ELF-1 (cell line): Measurements from ENCODE around the gene HHLA2.

Experiments
- DNase-seq: peaks from one replicate; pipeline ENCODE4 v3.0.0-alpha.2; 2016; ENCODE audit warnings: low read depth, low spot score

The HHLA2 gene

DNA sequence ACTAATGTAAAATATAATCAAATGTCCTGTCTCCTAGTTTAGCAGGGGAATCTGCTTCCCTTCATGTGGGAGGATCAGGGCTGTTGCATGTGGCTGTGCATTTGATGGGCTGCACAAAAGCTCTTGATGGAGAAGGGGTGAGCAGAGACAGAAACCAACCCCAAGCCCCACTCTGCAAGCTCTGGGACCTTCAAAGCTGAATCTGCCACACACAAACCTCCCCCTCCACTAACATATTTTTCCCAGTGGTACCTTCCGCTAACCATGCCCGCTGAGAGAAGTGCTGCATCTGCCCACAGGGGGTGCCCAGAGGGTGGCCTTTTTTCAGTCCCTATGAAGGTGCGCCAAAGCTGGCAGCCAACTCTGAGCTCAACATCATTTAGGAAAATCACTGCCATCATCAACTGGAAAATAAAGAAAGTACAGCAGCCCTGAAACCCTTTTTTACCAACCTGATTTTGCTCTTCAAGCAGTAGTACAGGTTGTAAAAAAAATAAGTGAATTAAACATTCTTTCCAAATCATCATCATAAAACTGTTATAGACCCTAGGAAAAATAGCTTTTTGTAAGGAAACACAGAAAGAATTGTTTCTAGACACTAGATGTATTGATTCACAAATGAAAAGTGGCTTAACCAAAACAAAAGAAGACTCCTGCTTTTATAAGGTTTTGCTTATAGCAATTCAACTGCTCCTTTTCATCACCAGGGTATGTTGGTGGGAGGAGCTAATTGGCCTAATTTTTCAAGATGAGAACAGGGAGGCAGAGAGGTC lies 97.0 kb downstream of the HHLA2 start:
- no peak for DNase-seq

DNA sequence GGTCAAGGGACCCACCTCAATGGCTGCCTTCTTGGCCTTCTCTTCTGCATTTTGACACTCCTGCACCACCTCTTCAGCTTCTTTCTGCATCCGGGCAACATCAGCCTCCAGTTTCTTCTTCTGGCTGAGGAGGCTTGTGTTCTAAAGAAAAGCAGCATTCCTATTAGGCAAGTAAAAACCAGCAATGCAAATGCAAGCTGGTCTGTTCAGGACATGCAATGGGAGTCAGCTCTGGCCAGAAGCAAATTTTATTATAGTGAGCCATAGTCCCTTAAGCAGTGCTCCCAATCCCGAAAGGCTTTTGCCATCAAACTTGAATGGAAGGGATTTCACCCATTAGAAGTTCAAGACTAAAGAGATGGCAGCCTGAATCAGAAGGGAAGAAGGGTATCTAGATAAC lies 97.7 kb downstream of the HHLA2 start:
- no peak for DNase-seq

DNA sequence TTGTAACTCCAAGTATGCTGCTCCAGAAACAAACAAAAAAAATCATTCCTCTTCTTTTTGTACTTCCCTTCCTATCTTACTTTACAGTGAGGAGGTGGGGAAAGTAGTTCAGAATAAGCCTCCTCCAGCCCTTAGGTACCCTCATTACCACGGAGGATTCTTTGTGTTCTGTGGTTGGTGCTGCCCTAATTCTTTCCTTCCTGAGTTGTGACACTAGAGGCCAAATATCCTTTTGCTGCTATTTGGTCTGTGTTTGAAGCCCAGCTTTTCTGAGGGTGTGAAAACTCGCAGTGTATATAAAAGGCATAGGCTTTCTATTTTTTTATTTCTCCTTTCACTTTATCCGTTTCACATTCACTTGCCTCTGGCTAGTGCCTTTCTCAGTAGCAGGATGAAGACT lies 98.2 kb downstream of the HHLA2 start:
- DNase-seq: no peak

DNA sequence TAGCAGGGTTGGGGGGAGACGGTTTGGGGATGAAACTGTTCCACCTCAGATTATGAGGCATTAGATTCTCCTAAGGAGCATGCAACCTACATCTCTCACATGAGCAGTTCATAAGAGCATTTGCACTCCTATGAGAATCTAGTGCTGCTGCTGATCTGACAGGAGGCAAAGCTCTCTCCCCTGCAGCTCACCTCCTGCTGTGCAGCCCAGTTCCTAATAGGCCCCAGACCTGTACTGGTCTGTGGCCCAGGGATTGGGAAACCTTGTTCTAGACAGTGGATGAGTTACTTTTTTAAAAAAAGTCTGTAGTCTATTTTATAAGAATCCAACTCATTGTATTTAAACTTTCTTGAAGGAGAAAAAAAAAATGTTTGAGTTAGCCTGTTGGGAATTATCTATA lies 100.0 kb downstream of the HHLA2 start:
- no peak for DNase-seq

DNA sequence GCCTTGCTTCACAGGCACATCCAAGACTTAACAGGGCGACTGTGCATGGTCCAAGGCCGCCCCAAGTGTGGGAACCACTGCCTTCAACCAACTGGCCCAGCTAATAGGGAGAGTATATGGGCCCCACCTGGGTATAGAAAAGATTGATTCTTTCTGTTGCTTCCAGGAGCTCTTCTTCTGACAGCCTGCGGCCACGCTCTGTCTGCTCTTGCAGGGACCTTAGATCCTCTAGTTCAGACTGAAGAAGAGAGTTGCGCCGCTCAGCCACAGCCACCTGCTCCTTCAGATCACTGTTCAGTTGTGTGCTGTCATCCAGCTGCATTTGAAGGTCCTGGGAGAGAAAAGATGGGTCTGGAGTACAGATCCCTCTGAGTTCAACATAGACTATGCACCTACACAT lies 102.2 kb downstream of the HHLA2 start:
- DNase-seq: no peak

DNA sequence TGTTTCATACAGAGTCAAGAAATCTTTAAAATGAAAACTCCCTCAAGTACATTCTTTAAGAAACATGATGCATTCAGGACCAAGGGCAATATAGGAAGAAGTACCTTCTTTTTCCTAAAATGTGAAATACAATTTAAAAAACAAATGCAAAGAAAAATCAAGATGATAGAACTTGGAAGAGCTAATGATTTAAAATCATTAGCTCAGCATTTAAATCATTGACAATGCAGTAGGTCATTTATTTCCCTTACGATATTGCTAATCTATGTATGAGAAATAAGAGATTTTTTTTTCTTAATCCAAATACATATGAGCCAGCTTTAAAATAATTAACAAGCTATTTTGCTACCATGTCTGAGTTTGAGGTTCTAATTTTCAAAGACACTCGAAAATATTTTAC lies 105.5 kb downstream of the HHLA2 start:
- no peak for DNase-seq

DNA sequence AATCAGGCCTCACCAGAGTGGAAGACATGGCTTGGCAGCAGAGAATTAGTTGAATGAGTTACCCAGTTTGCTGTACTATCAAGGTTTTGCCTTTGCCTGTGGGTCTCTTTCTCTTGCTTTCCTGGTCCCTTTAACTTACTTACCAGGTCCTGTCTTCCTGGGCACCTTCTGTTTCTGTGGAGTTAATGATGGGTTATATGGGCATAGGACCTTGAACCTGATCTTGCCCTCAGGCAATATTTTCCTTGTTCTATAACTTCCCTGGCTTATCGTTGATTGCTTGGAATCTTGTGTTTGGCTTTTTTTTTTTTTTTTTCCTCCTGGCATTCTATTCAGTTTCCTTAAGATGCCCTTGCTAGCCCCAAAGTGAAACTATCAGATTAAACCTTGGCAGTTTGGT lies 106.8 kb downstream of the HHLA2 start:
- no peak for DNase-seq

DNA sequence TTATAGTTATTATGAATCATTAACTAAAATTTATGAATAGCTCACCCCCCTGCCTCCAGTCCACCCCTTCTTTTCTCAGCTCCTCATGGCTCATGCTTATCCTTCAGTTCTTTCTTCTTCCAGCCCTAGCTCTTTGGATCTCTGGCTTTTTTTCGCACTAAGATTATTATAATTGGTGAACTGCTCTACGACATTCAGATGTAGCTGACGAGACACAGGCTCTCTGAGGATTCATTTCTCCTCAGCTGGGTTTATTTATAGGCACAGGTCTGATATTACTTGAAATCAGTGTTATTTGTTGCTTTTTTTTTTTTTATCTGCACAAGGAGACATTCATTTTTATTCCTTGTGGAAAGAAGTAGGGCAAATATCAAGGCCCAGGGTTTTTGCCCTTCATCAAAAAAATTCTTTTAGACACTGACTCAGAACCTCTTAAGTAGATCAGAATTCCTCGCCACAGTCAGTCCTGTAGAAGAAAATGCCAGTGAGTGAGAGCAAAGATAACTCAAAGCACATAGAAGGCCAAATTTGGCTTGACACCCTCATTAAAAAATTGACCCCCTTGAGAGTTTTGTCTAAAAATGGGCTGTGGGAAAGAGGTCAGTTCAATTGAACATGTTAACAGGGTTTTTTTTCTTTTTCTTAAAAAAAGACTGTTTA lies 107.5 kb downstream of the HHLA2 start:
- no peak for DNase-seq

DNA sequence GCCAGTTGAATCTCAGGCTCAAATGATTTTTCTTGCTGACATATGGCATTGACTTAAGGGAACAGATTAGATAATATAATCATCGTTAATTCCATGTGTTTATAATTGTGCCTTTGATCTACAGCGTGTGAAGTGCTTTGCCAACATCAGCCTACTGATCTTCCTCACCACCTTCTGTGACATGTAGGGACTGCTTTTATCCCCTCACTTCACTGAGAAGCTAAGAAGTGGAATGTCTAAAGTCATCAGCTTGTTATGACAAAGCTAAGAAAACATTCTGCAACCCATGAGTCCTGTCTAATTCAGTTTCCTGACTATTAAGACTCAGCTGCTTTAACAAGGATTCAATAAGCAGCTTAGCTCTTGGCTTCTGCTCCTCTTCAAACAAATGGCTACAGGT lies 108.0 kb downstream of the HHLA2 start:
- DNase-seq: no peak

DNA sequence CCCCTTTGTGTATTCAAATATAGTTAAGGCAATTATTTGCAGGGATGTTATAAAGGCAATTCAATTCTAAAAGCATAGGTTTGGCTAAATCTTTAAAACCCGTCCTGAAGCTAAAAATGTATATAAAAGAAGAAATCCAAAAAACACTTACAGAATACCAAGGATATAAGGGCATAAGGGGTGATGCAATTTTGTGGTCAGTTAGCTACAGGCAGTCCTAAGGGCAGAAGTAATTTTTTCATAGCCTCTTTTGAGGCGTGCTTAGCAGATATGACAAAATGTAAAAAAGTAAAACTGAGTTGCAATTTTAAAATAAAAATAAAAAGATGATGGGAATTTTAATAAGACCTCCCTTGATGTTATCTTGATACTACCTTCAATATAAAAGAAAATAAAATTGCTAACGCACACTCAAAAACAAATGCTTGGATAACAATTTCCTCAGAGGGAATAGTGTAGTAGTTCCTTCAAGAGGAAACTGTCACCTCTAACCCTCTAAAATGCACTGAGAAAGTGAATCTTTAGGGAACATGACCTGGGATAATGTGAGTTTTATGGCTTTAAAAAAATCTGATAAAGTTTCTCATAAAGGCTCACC lies 109.8 kb downstream of the HHLA2 start:
- no peak for DNase-seq

DNA sequence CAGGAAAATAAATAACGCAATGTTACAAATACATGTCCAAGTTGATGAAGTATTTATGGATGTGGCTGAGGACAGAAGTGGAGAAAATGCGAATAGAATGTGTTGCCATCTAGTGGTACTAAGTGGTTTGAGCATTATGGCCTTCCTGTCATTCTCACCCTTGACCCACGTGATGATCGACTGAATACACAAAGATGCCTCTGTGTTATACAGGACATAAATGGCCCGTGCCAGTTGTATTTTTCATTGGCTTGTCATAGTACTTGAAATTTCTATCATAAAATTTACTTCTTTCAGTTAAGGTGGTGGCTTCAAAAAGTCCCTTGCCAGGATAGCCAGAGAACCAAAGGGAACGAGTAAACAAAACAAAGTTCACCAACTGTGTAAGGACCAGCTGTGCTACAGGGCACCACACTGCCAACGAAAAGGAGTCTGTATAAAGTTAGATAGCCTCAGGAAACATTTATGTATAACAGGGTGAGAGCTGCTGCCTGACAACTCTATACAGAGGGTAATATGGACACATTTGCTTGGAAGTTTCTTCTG lies 110.4 kb downstream of the HHLA2 start:
- DNase-seq: peak; percentile 30

DNA sequence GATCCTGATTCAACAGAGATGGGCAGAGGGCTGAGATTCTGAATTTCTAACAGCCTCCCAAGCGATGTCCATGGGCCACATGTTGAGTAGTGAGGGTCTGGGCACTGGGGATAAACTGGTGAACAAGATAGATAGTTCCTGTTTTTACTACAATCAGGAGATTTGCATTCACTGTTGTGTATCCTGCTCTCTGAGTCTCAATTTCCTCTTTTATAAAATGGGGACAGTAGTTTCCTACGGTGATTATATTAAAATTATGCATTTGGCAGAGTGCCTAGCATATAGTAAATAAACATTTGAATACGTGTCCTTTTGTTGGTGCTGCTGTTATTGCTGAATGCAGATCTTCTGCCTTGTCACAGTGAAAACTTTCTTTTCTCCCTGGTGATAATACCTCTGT lies 111.5 kb downstream of the HHLA2 start:
- DNase-seq: no peak

DNA sequence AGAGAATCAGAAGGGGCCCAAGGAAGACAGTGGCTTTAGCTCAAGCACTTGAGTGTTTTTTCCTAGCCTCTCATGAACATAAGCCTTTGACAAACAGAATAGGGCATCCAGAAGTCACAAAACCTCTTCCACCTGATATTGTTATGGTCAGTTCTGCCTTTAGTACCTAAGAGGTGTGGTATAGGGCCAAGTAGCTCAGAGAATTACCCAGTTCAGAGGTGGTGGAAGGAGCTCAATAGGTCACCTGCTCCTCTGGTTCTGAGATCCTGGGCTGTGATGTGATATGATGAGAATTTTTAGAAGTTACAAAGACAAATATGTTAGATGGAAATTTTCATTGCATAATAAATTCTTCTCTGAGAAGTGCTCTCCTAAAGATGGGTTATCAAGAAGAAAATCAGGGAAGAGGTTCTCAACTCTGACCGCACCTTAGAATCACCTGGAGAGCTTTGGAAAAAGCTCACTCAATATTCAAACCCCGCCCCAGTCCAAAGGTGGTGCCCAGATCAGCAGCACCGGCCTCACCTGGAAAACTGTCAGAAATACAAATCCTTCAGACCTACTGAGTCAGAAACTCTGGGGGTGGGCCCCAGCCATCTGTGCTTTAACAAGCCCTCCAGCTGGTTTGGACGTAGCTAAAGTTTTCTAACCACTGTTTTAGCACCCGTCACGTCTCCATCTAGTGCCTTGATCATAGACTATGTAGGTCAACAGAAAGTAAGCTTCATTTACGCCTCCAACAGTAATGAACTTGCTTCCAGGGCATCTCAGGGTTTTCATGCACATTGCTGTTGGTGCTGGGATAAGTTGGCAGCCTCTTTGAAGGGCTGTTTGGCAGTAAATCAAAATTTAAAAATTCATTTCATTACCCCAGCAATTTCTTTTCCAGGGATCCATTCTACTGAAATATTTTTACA lies 112.8 kb downstream of the HHLA2 start:
- DNase-seq: no peak

DNA sequence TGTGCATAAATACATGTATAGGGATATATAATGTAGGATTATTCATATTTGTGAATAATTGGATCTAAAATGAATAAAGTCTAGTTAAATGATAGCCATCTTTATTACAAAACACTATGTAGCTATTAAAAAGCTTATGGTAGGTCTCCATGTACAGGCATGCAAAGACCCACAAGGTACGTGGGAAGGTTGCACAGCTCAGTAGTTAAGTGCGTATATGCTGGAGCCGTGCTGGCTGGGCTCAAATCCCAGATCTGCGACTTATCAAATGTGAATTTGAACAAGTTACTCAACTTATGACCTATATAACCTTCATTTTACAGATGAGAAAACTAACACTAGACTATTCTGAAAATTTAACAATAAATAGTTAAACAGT lies 113.4 kb downstream of the HHLA2 start:
- no peak for DNase-seq

DNA sequence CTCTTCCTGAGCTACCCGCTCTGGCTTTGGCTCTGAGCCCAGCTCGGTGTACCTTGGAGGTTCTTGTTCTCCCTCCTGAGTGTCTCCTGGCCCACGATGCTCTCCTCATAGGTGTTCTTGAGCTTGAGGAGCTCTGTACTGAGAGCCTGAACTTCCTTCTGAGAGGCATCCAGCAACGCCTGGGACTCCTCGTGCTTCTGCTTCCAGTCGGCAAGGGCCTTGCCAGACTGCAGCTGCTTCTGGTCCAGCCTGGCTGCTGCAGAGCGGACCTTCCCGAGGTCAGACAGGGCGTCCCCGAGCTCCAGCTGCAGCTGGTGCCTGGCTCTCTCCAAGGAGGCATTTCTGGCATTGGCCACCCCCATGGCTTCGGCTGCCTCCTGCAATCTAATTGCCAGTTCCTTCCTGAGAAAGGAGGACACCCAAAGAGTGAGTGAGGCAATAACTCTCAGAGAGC lies 114.2 kb downstream of the HHLA2 start:
- no peak for DNase-seq

DNA sequence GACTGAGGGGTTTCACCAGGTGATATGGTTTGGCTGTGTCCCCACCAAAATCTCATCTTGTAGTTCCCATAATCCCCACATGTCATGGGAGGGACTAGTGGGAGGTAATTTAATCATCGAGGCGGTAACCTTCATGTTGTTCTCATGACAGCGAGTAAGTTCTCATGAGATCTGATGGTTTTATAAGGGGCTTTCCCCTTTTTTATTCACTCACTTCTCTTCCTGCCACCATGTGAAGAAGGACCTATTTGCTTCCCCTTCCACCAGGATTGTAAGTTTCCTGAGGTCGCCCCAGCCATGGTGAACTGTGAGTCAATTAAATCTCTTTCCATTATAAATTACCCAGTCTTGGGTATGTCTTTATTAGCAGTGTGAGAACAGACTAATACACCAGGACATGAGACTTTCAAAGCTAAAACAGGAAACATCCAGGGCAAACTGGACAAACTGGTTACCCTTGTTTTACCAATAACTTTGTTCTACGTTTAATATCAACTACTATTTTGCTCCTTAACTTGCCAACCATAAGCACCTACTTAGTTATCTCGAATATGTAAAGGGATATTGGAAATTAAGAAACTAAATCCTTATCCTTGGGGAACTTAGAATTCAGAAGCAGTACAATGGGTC lies 115.9 kb downstream of the HHLA2 start:
- DNase-seq: no peak

DNA sequence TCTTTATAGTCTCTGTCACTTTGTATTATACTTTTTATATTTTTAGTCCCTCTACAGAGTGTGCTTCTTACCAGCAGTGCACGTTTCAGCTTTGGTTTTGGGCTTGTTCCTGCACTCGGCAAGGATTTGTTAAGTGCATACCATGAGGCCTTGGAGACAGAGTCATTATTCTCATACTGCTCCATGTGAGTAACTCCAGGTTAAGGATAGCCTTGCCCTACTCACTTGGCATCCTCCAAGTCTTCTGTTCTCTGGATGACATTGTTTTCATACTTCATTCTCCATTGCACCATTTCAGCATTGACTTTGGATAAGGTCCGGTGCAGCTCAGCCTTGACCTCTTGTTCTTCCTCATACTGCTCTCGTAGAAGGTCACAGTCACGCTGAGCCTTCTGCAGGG lies 117.7 kb downstream of the HHLA2 start:
- no peak for DNase-seq

DNA sequence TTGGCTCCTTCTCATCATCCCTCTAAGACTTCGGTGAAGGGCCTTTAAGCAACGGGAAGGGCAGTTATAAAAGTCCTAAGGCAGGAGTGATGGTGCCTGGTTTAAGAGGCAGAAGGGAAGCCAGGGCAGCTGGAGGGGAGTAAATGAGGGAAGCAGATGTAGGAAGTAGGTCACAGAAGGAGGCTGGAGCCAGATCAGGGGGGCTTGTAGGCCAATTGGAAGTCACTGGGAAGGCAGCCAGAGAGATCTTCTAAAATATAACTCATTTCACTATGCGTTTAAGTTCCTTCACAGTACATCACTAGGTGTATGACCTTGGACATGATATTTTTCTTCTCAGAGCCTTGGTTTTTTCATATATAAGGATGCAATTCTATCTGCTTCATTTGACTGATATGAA lies 119.3 kb downstream of the HHLA2 start:
- no peak for DNase-seq

DNA sequence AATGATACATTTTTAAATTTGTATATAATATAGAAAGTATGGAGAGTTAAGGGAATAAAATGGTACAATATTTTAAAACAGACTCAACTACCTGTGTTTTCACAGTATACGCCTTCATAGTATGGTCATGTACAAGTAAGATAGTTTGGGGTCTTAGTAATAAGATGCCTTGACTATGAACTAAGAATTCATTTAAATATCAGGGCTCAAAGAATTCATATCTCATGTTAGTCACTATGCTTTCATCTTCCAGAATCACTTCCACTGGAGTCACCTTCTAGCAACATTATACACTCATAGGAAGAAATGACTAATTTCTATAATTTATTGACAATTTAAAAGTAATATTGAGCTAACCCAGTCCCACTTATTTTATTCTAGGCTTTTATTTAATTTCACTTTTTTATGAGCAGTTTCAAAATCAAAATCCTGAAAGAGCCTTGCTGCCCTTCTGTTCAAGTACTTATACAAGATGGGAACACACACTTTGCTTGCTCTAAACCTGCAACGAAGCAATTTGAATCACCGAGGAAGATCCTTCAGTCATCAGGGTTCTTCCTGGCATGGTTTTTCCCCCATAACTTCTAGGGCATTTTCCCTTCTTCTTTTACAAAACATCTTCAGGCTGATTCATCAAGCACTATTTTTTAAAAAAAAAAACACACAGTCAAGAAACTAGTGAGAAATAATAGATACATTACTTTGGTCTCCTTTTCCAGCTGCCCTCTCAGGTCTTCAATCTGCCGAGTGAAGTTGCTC lies 119.9 kb downstream of the HHLA2 start:
- no peak for DNase-seq

DNA sequence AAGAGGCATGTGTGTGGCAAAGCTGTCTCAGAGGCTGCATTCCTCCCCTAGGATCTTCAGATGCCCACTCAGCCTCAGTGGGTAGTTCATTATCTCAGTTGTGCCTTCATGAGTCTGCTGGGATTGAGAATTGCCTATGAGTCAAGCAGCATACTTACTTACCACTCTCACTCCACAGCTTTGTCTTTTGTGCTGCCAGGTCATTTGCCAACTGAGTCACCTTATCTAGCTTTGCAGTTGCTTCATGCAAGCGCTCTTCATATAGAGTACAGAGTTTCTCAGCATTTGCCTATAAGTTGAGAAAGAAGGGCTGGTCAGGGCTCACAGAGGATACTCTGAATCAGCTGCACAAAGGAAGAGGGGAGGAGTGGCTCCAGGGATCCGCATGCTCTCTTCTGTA lies 124.6 kb downstream of the HHLA2 start:
- no peak for DNase-seq
